Panc1 (cell line): ENCODE results near the gene CDK5RAP2. TPM values are rescaled to one million over a fixed set of nuclear protein-coding genes. Genes with fewer than 3 reads are reported as not detected.

Experiments used
- ATAC-seq: fragments of 200-7000 bp; cut with Tn5 transposase; 2 replicates; pipeline ENCODE4 v1.9.1; 2020; ENCODE audit warnings: mild to moderate bottlenecking, moderate library complexity
- BruUV-seq: library from RNA; stranded (reverse); fragments of 400-500 nt; replicated peaks from 2 replicates; lab custom pipeline; 2021; lab: Mats Ljungman, UMichigan
- CTCF ChIA-PET: fragments of 300-600 bp; sonication (Branson Sonifier 250); formaldehyde crosslinking; loops from one replicate; lab custom pipeline; 2022; ENCODE audit warnings: antibody characterized with exemption; lab: Charles Lee
- POLR2A ChIA-PET: fragments of 300-600 bp; sonication (Branson Sonifier 250); formaldehyde crosslinking; loops from one replicate; lab custom pipeline; 2022; ENCODE audit warnings: antibody characterized with exemption; lab: Charles Lee
- DNase-seq: peaks from one replicate; pipeline ENCODE4 v3.0.0-alpha.2; 2010; ENCODE audit warnings: low read depth, low spot score
- H3K27ac ChIP-seq: 2 replicates; pipeline ENCODE4 v1.5.1; 2011; ENCODE audit warnings: mild to moderate bottlenecking, low read length, inconsistent platforms
- H3K27me3 ChIP-seq: fragments of 200-500 bp; sonication (Bioruptor generic); 2 replicates; pipeline ENCODE4 v1.6.0; 2014; ENCODE audit warnings: low read length, inconsistent platforms; ENCODE audit not compliant: control insufficient read depth, insufficient read depth
- H3K36me3 ChIP-seq: fragments of 200-500 bp; sonication (Bioruptor generic); 2 replicates; pipeline ENCODE4 v1.5.1; 2014; ENCODE audit warnings: inconsistent platforms, mild to moderate bottlenecking, low read length, moderate library complexity; ENCODE audit not compliant: control insufficient read depth, insufficient read depth
- H3K4me1 ChIP-seq: 2 replicates; pipeline ENCODE4 v1.5.1; 2011; ENCODE audit warnings: inconsistent platforms, mild to moderate bottlenecking, low read length, moderate library complexity; ENCODE audit not compliant: control insufficient read depth, insufficient read depth
- H3K4me3 ChIP-seq, 2 experiments: 2 replicates each; pipeline ENCODE4 v1.5.1; 2011 to 2012; ENCODE audit warnings: low read depth in 2 of 2, low read length in 2 of 2, mild to moderate bottlenecking in 2 of 2, inconsistent platforms in 1 of 2, moderate library complexity in 1 of 2
- H3K9me3 ChIP-seq: fragments of 200-500 bp; sonication (Bioruptor generic); 2 replicates; pipeline ENCODE4 v1.5.1; 2014; ENCODE audit warnings: low read depth, mild to moderate bottlenecking, inconsistent platforms, low read length, moderate library complexity; ENCODE audit not compliant: control insufficient read depth, insufficient read depth
- POLR2AphosphoS5 ChIP-seq: IDR thresholded peaks from 2 replicates; pipeline ENCODE4 v1.6.1; 2012; ENCODE audit warnings: mild to moderate bottlenecking, low read depth, low read length, moderate library complexity
- SIN3A ChIP-seq: IDR thresholded peaks from 2 replicates; pipeline ENCODE4 v1.6.1; 2012; ENCODE audit warnings: low read depth, mild to moderate bottlenecking, low read length, moderate library complexity, borderline replicate concordance; ENCODE audit not compliant: insufficient read depth
- TCF7L2 ChIP-seq: IDR thresholded peaks from 2 replicates; pipeline ENCODE4 v1.6.1; 2011; ENCODE audit warnings: mild to moderate bottlenecking, low read depth, low read length, inconsistent platforms
- in situ Hi-C: cut with HindIII; loops from 2 replicates; pipeline ENCODE4 v1.10.0; 2016; ENCODE audit warnings: low sequenced_read_pairs, low pct_unique_long_range_greater_than_20kb
- intact Hi-C: fragments of 100-400 bp; cut with micrococcal nuclease; formaldehyde crosslinking; loops from one replicate; pipeline ENCODE4 v1.10.0; 2022; ENCODE audit not compliant: unreplicated experiment
- total RNA-seq: library from RNA; stranded (reverse); gene quantifications from one replicate; pipeline ENCODE4 v1.2.1, GENCODE V29; 2021; ENCODE audit not compliant: unreplicated experiment
- TF ChIP-seq, protein P1 (sequence below), 2 experiments: IDR thresholded peaks; 2 replicates each; pipeline ENCODE4 v1.6.1; 2011 to 2012; ENCODE audit warnings: low read depth in 2 of 2, control low read depth in 1 of 2, low read length in 1 of 2, mild to moderate bottlenecking in 1 of 2, moderate library complexity in 1 of 2; ENCODE audit not compliant: insufficient read depth in 1 of 2
- TF ChIP-seq, protein P2 (sequence below): fragments of 450-650 bp; IDR thresholded peaks from 2 replicates; pipeline ENCODE4 v1.5.1; 2017; ENCODE audit warnings: mild to moderate bottlenecking

Gene CDK5RAP2
- total RNA-seq, 1 experiment from 2014 or later, result 47.7 TPM

DNA sequence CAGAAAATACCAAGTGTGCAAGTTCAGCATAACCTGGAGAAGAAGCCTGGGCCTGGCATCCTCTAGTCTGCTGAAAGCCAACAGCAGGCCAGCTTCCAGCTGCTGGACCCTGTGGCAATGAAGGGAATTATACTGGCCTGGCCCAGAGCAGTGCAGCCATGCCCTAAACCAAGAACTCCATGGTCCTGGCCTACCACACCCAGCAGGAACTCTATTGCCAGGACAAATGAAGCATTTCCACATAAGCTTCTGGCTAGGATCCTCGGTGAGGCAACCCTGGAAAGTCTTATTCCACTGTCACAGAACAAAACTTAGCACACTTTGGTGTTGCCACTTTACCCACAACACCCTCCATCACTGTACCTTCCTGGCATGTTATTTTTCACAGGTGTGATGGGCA is 35.5 kb downstream of the CDK5RAP2 start:
- no peak overlapping the region for H3K27ac ChIP-seq
- ChIA-PET CTCF (no interaction called here), POLR2A (interaction anchor here (0.6 kb wide), 1 partner anchor 165 kb away, joined by 3 read pairs; no protein-coding TSS in a partner anchor)
- intact Hi-C loops (no loop called here), in situ Hi-C loops (no loop called here)
- no peaks in the 10 kb centered on the region for H3K4me1 ChIP-seq
- H3K27me3 ChIP-seq, result no peaks in the 10 kb centered on the region
- no peak overlapping the region for H3K4me3 ChIP-seq
- DNase-seq (no peak), ATAC-seq (no peak)
- peaks cover 6% of the 10 kb centered on the region for H3K36me3 ChIP-seq
- BruUV-seq, result no TSS peak
- TF ChIP-seq TCF7L2 (no peak), POLR2AphosphoS5 (no peak), SIN3A (no peak)
- TF ChIP-seq, protein P1, sequence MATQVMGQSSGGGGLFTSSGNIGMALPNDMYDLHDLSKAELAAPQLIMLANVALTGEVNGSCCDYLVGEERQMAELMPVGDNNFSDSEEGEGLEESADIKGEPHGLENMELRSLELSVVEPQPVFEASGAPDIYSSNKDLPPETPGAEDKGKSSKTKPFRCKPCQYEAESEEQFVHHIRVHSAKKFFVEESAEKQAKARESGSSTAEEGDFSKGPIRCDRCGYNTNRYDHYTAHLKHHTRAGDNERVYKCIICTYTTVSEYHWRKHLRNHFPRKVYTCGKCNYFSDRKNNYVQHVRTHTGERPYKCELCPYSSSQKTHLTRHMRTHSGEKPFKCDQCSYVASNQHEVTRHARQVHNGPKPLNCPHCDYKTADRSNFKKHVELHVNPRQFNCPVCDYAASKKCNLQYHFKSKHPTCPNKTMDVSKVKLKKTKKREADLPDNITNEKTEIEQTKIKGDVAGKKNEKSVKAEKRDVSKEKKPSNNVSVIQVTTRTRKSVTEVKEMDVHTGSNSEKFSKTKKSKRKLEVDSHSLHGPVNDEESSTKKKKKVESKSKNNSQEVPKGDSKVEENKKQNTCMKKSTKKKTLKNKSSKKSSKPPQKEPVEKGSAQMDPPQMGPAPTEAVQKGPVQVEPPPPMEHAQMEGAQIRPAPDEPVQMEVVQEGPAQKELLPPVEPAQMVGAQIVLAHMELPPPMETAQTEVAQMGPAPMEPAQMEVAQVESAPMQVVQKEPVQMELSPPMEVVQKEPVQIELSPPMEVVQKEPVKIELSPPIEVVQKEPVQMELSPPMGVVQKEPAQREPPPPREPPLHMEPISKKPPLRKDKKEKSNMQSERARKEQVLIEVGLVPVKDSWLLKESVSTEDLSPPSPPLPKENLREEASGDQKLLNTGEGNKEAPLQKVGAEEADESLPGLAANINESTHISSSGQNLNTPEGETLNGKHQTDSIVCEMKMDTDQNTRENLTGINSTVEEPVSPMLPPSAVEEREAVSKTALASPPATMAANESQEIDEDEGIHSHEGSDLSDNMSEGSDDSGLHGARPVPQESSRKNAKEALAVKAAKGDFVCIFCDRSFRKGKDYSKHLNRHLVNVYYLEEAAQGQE (IDR thresholded peaks at IDR 0.05; ENCODE audit: insufficient read depth in 1 of 2, low read depth in 2 of 2, low read length in 1 of 2), result no peak
- TF ChIP-seq, protein P2, sequence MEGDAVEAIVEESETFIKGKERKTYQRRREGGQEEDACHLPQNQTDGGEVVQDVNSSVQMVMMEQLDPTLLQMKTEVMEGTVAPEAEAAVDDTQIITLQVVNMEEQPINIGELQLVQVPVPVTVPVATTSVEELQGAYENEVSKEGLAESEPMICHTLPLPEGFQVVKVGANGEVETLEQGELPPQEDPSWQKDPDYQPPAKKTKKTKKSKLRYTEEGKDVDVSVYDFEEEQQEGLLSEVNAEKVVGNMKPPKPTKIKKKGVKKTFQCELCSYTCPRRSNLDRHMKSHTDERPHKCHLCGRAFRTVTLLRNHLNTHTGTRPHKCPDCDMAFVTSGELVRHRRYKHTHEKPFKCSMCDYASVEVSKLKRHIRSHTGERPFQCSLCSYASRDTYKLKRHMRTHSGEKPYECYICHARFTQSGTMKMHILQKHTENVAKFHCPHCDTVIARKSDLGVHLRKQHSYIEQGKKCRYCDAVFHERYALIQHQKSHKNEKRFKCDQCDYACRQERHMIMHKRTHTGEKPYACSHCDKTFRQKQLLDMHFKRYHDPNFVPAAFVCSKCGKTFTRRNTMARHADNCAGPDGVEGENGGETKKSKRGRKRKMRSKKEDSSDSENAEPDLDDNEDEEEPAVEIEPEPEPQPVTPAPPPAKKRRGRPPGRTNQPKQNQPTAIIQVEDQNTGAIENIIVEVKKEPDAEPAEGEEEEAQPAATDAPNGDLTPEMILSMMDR, result no peak
- H3K9me3 ChIP-seq, result no peaks in the 10 kb centered on the region

DNA sequence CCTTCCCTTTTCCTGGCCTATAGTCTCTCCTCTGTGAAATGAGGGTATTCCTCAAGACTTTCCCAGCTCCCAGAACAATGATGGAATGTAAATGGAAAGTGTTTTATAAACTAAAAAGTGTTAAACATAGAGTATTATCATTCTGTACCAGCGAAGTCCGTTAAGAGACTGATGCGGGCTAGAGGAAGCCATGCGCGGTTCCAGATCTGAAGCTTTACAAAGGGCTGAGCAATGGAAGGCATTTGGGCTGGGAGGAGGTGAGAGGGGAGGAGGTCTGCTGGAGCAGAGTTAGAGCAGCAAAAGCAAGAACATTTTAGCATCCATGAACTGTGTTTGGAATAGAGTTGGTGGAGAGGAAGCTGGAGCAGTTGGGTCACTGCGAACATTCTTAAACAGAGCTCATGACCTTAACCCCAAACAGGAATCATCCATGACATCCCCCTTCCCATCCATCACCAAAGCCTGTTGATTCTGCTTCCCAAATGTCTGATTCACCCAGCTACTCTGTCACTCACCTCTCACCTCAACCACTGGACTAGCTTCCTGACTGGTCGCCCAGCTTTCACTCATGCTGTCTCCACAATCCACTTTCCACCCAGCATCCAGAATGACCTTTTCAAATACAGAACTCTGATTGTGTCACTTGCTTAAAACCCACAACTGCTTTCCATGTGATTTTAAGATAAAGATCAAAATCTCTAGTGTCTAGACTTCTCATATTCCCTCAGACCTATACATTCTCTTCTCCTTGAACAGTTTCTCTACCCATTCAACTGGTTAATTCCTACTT is 37.1 kb downstream of the CDK5RAP2 start:
- no peaks in the 10 kb centered on the region for H3K9me3 ChIP-seq
- POLR2A ChIA-PET, result no interaction called here
- CTCF ChIA-PET, result no interaction called here
- BruUV-seq, result no TSS peak
- H3K36me3 ChIP-seq, result peaks cover 8% of the 10 kb centered on the region
- DNase-seq (no peak), ATAC-seq (no peak)
- intact Hi-C loops, result no loop called here
- in situ Hi-C loops, result no loop called here
- H3K4me3 ChIP-seq, result no peak overlapping the region
- H3K27me3 ChIP-seq, result no peaks in the 10 kb centered on the region
- no peak overlapping the region for H3K27ac ChIP-seq
- TF ChIP-seq, protein P2, result no peak
- no peak for TF ChIP-seq SIN3A
- no peak for TF ChIP-seq TCF7L2
- TF ChIP-seq POLR2AphosphoS5, result no peak
- TF ChIP-seq, protein P1 (IDR thresholded peaks at IDR 0.05; ENCODE audit: insufficient read depth in 1 of 2, low read depth in 2 of 2, low read length in 1 of 2), result no peak
- no peaks in the 10 kb centered on the region for H3K4me1 ChIP-seq
